Subcutaneous adipose tissue (tissue), 4 donors: ENCODE measurements around the gene MYH11. TPM values are rescaled to one million over a fixed set of nuclear protein-coding genes. Genes with fewer than 3 reads are reported as not detected.

Experiments used
- CTCF ChIP-seq: fragments of 450-650 bp; IDR thresholded peaks from one replicate; pipeline ENCODE4 v1.5.1; 2016; ENCODE audit warnings: low read depth, mild to moderate bottlenecking, control low read depth, antibody characterized with exemption, moderate library complexity
- total RNA-seq, 4 donors: library from RNA; depleted of rRNA; stranded (reverse); fragments of >200 nt; gene quantifications; one replicate each; pipeline ENCODE4 v1.1.0, GENCODE V29; 2016

MYH11 gene
- total RNA-seq, 4 donors from 2014 or later = 9.5 to 43.7 (median 23.0) TPM

- no peak for TF ChIP-seq CTCF
Observed at GRCh38 chr16:15736529-15736928, 120.3 kb downstream of the MYH11 start.

GRCh38 chr16:15735610-15736009 is 121.2 kb downstream of the MYH11 start:
- no peak for TF ChIP-seq CTCF

GRCh38 chr16:15732416-15732815 is 124.4 kb downstream of the MYH11 start:
- TF ChIP-seq CTCF = no peak

GRCh38 chr16:15729152-15729551 is 127.7 kb downstream of the MYH11 start:
- no peak for TF ChIP-seq CTCF

GRCh38 chr16:15726715-15727114 is 130.1 kb downstream of the MYH11 start:
- TF ChIP-seq CTCF = no peak

GRCh38 chr16:15725641-15726240 is 131.1 kb downstream of the MYH11 start:
- TF ChIP-seq CTCF = no peak

- TF ChIP-seq CTCF = no peak
Observed at GRCh38 chr16:15723808-15724207, 133.0 kb downstream of the MYH11 start.
